Naive thymus-derived CD4-positive, alpha-beta T cell (primary cell): ENCODE results near the gene SLC43A1. TPM values are rescaled to one million over a fixed set of nuclear protein-coding genes. Genes with fewer than 3 reads are reported as not detected.

Experiments used
- ATAC-seq: fragments of 150-1000 bp; cut with Tn5 transposase; 2 replicates; pipeline ENCODE4 v1.10.0; 2021; ENCODE audit warnings: mild to moderate bottlenecking, moderate library complexity
- CTCF ChIA-PET: fragments of 350-600 bp; sonication (Branson Sonifier 250); formaldehyde crosslinking; loops from one replicate; lab custom pipeline; 2021; ENCODE audit warnings: antibody characterized with exemption; lab: Charles Lee
- POLR2A ChIA-PET: fragments of 350-600 bp; sonication (Branson Sonifier 250); formaldehyde crosslinking; loops from one replicate; lab custom pipeline; 2021; ENCODE audit warnings: antibody characterized with exemption, inconsistent platforms; lab: Charles Lee
- DNase-seq, 9 donors: peaks; one replicate each; pipeline versions ENCODE4 v3.0.0 to v3.0.0-alpha.2; 2020 to 2022; ENCODE audit warnings: mixed read lengths in 1 of 9
- H3K27ac ChIP-seq: one replicate; pipeline ENCODE4 v1.7.0; 2013; ENCODE audit warnings: mild to moderate bottlenecking, low read depth, low read length, moderate library complexity
- H3K27me3 ChIP-seq, 2 donors: one replicate each; pipeline ENCODE4 v1.7.0; 2013; ENCODE audit warnings: low read length in 2 of 2, mild to moderate bottlenecking in 2 of 2, moderate library complexity in 2 of 2; ENCODE audit not compliant: control insufficient read depth in 2 of 2, insufficient read depth in 2 of 2
- H3K36me3 ChIP-seq, 3 experiments: 1 replicate in 2 of 3; 2 replicates in 1 of 3; pipeline ENCODE4 v1.7.0; 2013; ENCODE audit warnings: low read length in 3 of 3, mild to moderate bottlenecking in 3 of 3, moderate library complexity in 1 of 3; ENCODE audit not compliant: insufficient read depth in 3 of 3, control insufficient read depth in 2 of 3
- H3K4me1 ChIP-seq, 2 donors: one replicate each; pipeline ENCODE4 v1.7.0; 2013; ENCODE audit warnings: low read length in 2 of 2, mild to moderate bottlenecking in 2 of 2, moderate library complexity in 1 of 2; ENCODE audit not compliant: control insufficient read depth in 2 of 2, insufficient read depth in 2 of 2
- H3K4me3 ChIP-seq: 2 replicates; pipeline ENCODE4 v1.7.0; 2013; ENCODE audit warnings: mild to moderate bottlenecking, low read length
- H3K9me3 ChIP-seq, 3 experiments: 1 replicate in 2 of 3; 2 replicates in 1 of 3; pipeline ENCODE4 v1.7.0; 2013; ENCODE audit warnings: low read length in 3 of 3; ENCODE audit not compliant: control insufficient read depth in 2 of 3
- H3K27ac Mint-ChIP-seq, 9 donors: one replicate each; pipeline ENCODE4 v1.8.0; 2020 to 2022; ENCODE audit warnings: mixed read lengths in 9 of 9, mild to moderate bottlenecking in 8 of 9, moderate library complexity in 5 of 9, inconsistent platforms in 2 of 9
- H3K27me3 Mint-ChIP-seq, 5 donors: one replicate each; pipeline ENCODE4 v1.8.0; 2021 to 2022; ENCODE audit warnings: mixed read lengths in 5 of 5, mild to moderate bottlenecking in 1 of 5
- H3K36me3 Mint-ChIP-seq, 5 donors: one replicate each; pipeline ENCODE4 v1.8.0; 2020 to 2022; ENCODE audit warnings: mixed read lengths in 5 of 5, mild to moderate bottlenecking in 3 of 5, inconsistent platforms in 1 of 5
- H3K4me1 Mint-ChIP-seq, 7 donors: one replicate each; pipeline ENCODE4 v1.8.0; 2020 to 2022; ENCODE audit warnings: mixed read lengths in 7 of 7, mild to moderate bottlenecking in 3 of 7, inconsistent platforms in 1 of 7
- H3K4me3 Mint-ChIP-seq, 10 donors: one replicate each; pipeline ENCODE4 v1.8.0; 2020 to 2022; ENCODE audit warnings: mild to moderate bottlenecking in 10 of 10, mixed read lengths in 10 of 10, moderate library complexity in 6 of 10, inconsistent platforms in 2 of 10
- H3K9me3 Mint-ChIP-seq, 11 donors: one replicate each; pipeline ENCODE4 v1.8.0; 2020 to 2022; ENCODE audit warnings: mixed read lengths in 11 of 11, mild to moderate bottlenecking in 4 of 11, inconsistent platforms in 1 of 11, moderate library complexity in 1 of 11
- intact Hi-C, 2 donors: fragments of 100-400 bp; cut with micrococcal nuclease; formaldehyde crosslinking; loops; one replicate each; pipeline ENCODE4 v1.15.1; 2023
- polyA plus RNA-seq, 2 donors: library from polyadenylated mRNA; unstranded; fragments of 300-500 nt; fragmentation: Illumina TruSeq; gene quantifications; one replicate each; pipeline ENCODE4 v1.2.3, GENCODE V29; 2021
- total RNA-seq, 6 experiments: library from RNA in 5 of 6; stranded (reverse) in 5 of 6; gene quantifications; 1 replicate in 5 of 6; 2 replicates in 1 of 6; pipeline ENCODE4 v1.2.3 and lab custom pipeline; 2021 to 2026

The SLC43A1 gene
- total and polyA plus RNA-seq, 7 experiments from 2014 or later: 10.1 to 19.2 (median 15.4) TPM

DNA sequence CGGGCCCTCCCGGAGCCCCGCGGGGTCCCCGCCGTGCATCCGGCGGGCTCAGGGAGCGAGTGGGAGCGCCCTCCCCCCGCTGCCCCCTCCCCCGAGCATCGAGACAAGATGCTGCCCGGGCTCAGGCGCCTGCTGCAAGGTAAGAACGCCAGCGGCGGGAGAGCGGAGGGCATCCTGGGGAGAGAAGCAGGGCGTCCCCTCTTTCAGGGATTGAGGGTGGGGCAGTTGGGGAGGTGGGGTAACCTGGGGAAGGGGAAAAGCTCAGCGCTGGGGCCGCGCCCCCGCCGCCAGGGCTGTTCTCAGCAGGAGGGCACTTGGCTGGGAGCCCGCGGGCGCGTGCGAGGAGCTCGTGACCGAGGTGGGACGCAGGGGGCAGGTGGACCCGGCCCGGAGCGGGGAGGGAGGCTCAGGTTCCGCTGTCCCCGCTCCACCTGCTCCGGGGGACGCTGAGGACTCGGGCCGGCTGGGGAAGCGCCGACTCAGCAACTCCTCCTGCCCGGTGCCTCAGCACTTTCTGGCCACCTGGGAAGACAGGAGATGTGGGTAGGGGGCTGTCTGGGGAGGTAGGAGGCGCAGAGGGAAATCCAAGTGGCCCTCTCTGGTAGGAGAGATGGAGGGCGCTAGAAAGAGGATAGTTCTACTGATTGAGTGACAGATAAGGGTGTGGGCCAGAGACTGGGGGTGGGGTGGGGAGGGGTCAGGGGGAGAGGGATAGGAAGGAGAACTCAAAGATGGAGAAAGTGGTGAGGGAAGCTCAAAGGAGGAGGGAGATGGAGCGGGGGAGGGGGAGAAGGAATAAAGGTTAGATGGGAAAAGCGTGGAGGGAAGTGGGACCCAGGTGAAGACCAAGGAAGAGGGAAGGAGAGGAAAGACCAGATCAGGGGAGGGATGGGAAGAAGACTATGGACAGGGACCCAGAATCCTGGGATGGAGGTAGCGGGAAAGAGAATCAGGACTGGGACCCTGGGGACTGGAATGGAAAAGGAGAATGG lies 54.4 kb downstream of the SLC43A1 start:
- no peak for ATAC-seq

DNA sequence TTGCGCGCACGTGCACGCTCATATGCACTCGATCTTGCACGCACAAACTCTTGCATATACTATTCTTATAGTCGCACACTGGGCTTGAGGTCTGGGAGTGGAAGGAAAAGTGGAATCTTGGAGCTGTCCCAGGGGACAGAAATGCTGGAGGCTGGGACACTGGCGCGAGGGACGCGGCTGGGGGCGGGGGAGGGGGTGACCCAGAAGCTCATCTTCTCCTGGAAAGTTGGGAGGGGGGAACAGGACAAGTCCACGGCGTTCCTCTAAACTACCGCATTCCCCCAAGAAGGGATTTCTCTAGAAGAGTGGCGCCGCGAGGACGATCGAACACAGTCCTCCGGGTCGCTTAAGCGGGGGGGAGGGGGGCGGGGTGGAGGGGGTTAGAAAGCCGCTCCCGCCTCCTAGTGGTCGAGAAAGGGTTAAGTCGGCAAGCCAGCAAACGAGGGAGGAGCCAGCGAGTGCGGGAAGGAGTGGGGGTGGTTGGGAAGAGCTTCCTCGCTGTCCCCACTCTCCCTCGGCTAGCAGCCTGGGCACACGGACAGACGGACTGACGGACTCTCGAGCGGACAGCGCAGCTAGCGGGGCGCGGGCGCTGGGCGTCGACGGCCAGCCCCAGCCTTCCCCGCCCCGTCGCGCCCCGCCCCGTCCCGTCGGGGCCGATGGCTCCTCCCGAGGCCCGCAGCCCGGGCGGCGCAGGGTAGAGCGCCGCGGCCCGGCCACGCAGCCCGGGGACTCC lies 55.3 kb downstream of the SLC43A1 start, which contains the start of gene RTN4RL2:
RTN4RL2 (plus strand) TSS at position 507 of the 736 bp plus-strand sequence. CDS start 338 bp downstream, outside the sequence.
- no peak within 1 kb of the TSS for H3K27ac ChIP-seq
- Mint-ChIP-seq H3K9me3 (peaks cover 0 to 2% (median 0%) of the 10 kb centered on the region in 11 donors), H3K36me3 (no peaks in the 10 kb centered on the region), H3K4me3 (peak within 1 kb of the TSS; percentile 73 to 99 (median 86)), H3K27ac (peak within 1 kb of the TSS in 1 of 9 donors; percentile 42), H3K27me3 (peaks cover 22 to 68% (median 32%) of the 10 kb centered on the region in 5 donors), H3K4me1 (peaks cover 17 to 40% (median 26%) of the 10 kb centered on the region in 7 donors)
- DNase-seq (peak in 2 of 9 donors; percentile 26 to 46), ATAC-seq (peak; percentile 53)
- CTCF ChIA-PET: interaction anchor here (0.7 to 5.9 kb wide), 8 partner anchors 13 to 115 kb away, joined by 3 to 107 read pairs (median 4); partner anchors contain the start of gene TIMM10
- intact Hi-C loops: no loop called here
- POLR2A ChIA-PET: no interaction called here
- peak within 1 kb of the TSS; percentile 56 for H3K4me3 ChIP-seq
- peaks cover 26% of the 10 kb centered on the region in 2 donors for H3K4me1 ChIP-seq
- H3K9me3 ChIP-seq: no peaks in the 10 kb centered on the region
- H3K36me3 ChIP-seq: no peaks in the 10 kb centered on the region
- peaks cover 12% of the 10 kb centered on the region in 2 donors for H3K27me3 ChIP-seq

More for the DNA sequence above, 54.4 kb downstream of the SLC43A1 start:
- H3K27ac ChIP-seq: no peak overlapping the region
- intact Hi-C loops: no loop called here
- no peak overlapping the region for H3K4me3 ChIP-seq
- Mint-ChIP-seq H3K4me1 (peaks cover 17 to 40% (median 26%) of the 10 kb centered on the region in 7 donors), H3K9me3 (peaks cover 0 to 2% (median 0%) of the 10 kb centered on the region in 11 donors), H3K27ac (no peak overlapping the region), H3K27me3 (peaks cover 22 to 64% (median 32%) of the 10 kb centered on the region in 5 donors), H3K36me3 (no peaks in the 10 kb centered on the region), H3K4me3 (peak overlapping the region; percentile 16 to 99 (median 45))
- no peaks in the 10 kb centered on the region for H3K36me3 ChIP-seq
- ChIA-PET POLR2A (interaction anchor here (1.0 kb wide), 1 partner anchor 23 kb away, joined by 3 read pairs; no protein-coding TSS in a partner anchor), CTCF (interaction anchor here (1.4 to 5.9 kb wide), 4 partner anchors 18 to 116 kb away, joined by 3 to 107 read pairs (median 21); partner anchors contain the start of gene TIMM10)
- peaks cover 26% of the 10 kb centered on the region in 2 donors for H3K4me1 ChIP-seq
- DNase-seq: no peak
- no peaks in the 10 kb centered on the region for H3K9me3 ChIP-seq
- H3K27me3 ChIP-seq: peaks cover 12% of the 10 kb centered on the region in 2 donors

DNA sequence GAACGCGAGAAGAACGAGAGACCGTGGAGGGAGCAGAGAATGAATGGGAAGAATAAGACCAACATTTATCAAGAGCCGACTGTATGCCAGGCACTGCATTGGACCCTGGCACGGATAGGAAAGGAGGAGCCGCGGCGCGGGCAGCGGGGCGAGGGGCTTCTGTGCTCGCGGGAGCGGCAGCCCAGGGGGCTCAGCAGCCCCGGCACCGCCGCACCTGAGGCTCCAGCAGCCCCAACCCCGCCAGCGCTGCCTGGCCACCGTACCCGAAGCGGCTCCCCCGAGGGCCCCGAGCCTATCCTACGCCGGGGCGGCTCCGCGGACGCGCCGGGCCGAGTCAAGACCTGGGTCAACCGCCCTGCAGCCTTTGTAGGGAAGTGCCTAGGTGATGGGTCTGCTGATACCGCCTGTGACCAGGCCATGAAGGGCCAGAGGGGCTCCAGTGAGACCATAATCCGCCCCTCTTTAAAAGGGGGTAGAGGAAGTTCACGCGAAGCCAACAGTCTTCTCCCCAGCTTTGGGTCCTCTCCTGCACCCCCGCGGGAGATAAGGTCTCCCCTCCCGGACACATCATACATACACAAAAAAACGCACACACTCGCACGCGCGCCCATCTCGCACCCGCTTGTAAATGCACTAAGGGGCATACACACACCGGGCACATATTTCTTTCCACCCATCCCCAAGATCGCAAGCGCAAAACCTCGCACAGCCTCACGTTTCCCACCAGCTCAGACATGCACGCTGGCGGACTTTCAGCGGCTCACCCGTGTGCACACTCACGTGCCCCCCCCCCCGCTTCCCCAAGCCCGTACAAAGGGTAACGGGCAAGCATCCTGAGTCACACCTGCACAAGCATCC lies 56.1 kb downstream of the SLC43A1 start:
- no peak for ATAC-seq
- Histone ChIP-seq H3K27me3 (peaks cover 12% of the 10 kb centered on the region in 2 donors), H3K27ac (no peak overlapping the region), H3K4me1 (peaks cover 26% of the 10 kb centered on the region in 2 donors), H3K36me3 (no peaks in the 10 kb centered on the region), H3K9me3 (no peaks in the 10 kb centered on the region), H3K4me3 (peak overlapping the region; percentile 56)
- Mint-ChIP-seq H3K36me3 (no peaks in the 10 kb centered on the region), H3K4me3 (peak overlapping the region; percentile 85 to 99 (median 88)), H3K27me3 (peaks cover 22 to 66% (median 32%) of the 10 kb centered on the region in 5 donors), H3K27ac (peak overlapping the region in 4 of 9 donors; percentile 15 to 76 (median 52)), H3K4me1 (peaks cover 17 to 40% (median 26%) of the 10 kb centered on the region in 7 donors), H3K9me3 (peaks cover 0 to 2% (median 0%) of the 10 kb centered on the region in 11 donors)
- peak in 4 of 9 donors; percentile 13 to 54 (median 34) for DNase-seq
- POLR2A ChIA-PET: interaction anchor here (0.6 to 1.6 kb wide), 2 partner anchors 17 to 1119 kb away, joined by 3 to 4 read pairs; no protein-coding TSS in a partner anchor
- intact Hi-C loops: loop anchor here (1.0 to 5.0 kb wide), 6 partner anchors 21 to 1328 kb away; partner anchors contain the start of genes SLC43A1 (in 1 of the 2) and SLC43A3 (in 1 of the 2)
- CTCF ChIA-PET: interaction anchor here (0.7 to 6.2 kb wide), 18 partner anchors 14 to 185 kb away, joined by 3 to 107 read pairs (median 4); partner anchors contain the start of gene TIMM10

- POLR2A ChIA-PET: interaction anchor here (0.7 to 1.6 kb wide), 6 partner anchors 18 to 132 kb away, joined by 3 to 4 read pairs (median 4); no protein-coding TSS in a partner anchor
- H3K4me3 Mint-ChIP-seq: peak overlapping the region; percentile 77 to 99 (median 88)
- peak overlapping the region in 4 of 9 donors; percentile 15 to 76 (median 60) for H3K27ac Mint-ChIP-seq
These were observed 56.9 kb downstream of the SLC43A1 start for GRCh38 chr11:57458410-57459163.

More at GRCh38 chr11:57458410-57459163, 56.9 kb downstream of the SLC43A1 start:
- ATAC-seq (peak; percentile 38), DNase-seq (peak in 8 of 9 donors; percentile 24 to 59 (median 36))
- H3K27me3 ChIP-seq: peaks cover 12% of the 10 kb centered on the region in 2 donors
- H3K36me3 Mint-ChIP-seq: no peaks in the 10 kb centered on the region
- H3K9me3 ChIP-seq: no peaks in the 10 kb centered on the region
- H3K4me3 ChIP-seq: peak overlapping the region; percentile 56
- intact Hi-C loops: loop anchor here (1.0 to 5.0 kb wide), 7 partner anchors 22 to 1329 kb away; partner anchors contain the start of genes SLC43A1 (in 1 of the 2) and SLC43A3 (in 1 of the 2)
- peaks cover 22 to 60% (median 32%) of the 10 kb centered on the region in 5 donors for H3K27me3 Mint-ChIP-seq
- peaks cover 26% of the 10 kb centered on the region in 2 donors for H3K4me1 ChIP-seq
- peaks cover 0 to 2% (median 0%) of the 10 kb centered on the region in 11 donors for H3K9me3 Mint-ChIP-seq
- CTCF ChIA-PET: interaction anchor here (0.6 to 6.2 kb wide), 21 partner anchors 15 to 249 kb away, joined by 3 to 107 read pairs (median 4); partner anchors contain the start of genes P2RX3, SLC43A3 and TIMM10
- no peak overlapping the region for H3K27ac ChIP-seq
- H3K4me1 Mint-ChIP-seq: peaks cover 17 to 40% (median 26%) of the 10 kb centered on the region in 7 donors
- H3K36me3 ChIP-seq: no peaks in the 10 kb centered on the region
